Fibroblast of lung (primary cell): ENCODE measurements around the gene ZNF521. TPM values are rescaled to one million over a fixed set of nuclear protein-coding genes. Genes with fewer than 3 reads are reported as not detected.

Experiments used
- DNase-seq, 2 donors: peaks; one replicate each; pipeline versions ENCODE4 v3.0.0 to v3.0.0-alpha.2; 2010; ENCODE audit warnings: low read depth in 2 of 2
- H2AFZ ChIP-seq: 2 replicates; pipeline ENCODE4 v1.5.1; 2012; ENCODE audit warnings: low read length, control low read depth, inconsistent platforms
- H3K27ac ChIP-seq: 2 replicates; pipeline ENCODE4 v1.5.1; 2011; ENCODE audit warnings: low read length, control low read depth; ENCODE audit not compliant: insufficient read depth
- H3K27me3 ChIP-seq: 2 replicates; pipeline ENCODE4 v1.5.1; 2011; ENCODE audit warnings: mild to moderate bottlenecking, low read length; ENCODE audit not compliant: control insufficient read depth, insufficient read depth
- H3K36me3 ChIP-seq: 2 replicates; pipeline ENCODE4 v1.5.1; 2011; ENCODE audit warnings: low read length; ENCODE audit not compliant: control insufficient read depth, insufficient read depth
- H3K4me1 ChIP-seq: 2 replicates; pipeline ENCODE4 v1.5.1; 2011; ENCODE audit warnings: low read length; ENCODE audit not compliant: control insufficient read depth, insufficient read depth; ENCODE audit errors: extremely low read depth
- H3K4me2 ChIP-seq: 2 replicates; pipeline ENCODE4 v1.5.1; 2011; ENCODE audit warnings: low read length, control low read depth; ENCODE audit not compliant: insufficient read depth; ENCODE audit errors: extremely low read depth
- H3K4me3 ChIP-seq, 4 experiments: fragments of 200-600 bp in 1 of 4; sonication (generic) in 1 of 4; replicated peaks in 1 of 4; 2 replicates each; pipeline ENCODE4 v1.5.1; 2011 to 2016; ENCODE audit warnings: low read length in 4 of 4, low read depth in 3 of 4, mild to moderate bottlenecking in 3 of 4, control low read depth in 2 of 4, inconsistent platforms in 1 of 4, mixed read lengths in 1 of 4; ENCODE audit not compliant: insufficient read depth in 1 of 4; ENCODE audit errors: control extremely low read depth in 1 of 4
- H3K79me2 ChIP-seq: 2 replicates; pipeline ENCODE4 v1.5.1; 2012; ENCODE audit warnings: mild to moderate bottlenecking, low read length, inconsistent platforms; ENCODE audit not compliant: control insufficient read depth, insufficient read depth
- H3K9ac ChIP-seq: 2 replicates; pipeline ENCODE4 v1.5.1; 2011; ENCODE audit warnings: mild to moderate bottlenecking, low read length, control low read depth; ENCODE audit not compliant: insufficient read depth
- H3K9me3 ChIP-seq: 2 replicates; pipeline ENCODE4 v1.5.1; 2012; ENCODE audit warnings: low read depth, low read length; ENCODE audit not compliant: control insufficient read depth, insufficient read depth
- H4K20me1 ChIP-seq: 2 replicates; pipeline ENCODE4 v1.5.1; 2011; ENCODE audit warnings: low read length; ENCODE audit not compliant: control insufficient read depth, insufficient read depth; ENCODE audit errors: extremely low read depth
- EZH2 ChIP-seq: IDR thresholded peaks from 2 replicates; pipeline ENCODE4 v1.5.1; 2012; ENCODE audit warnings: low read length, control low read depth, mild to moderate bottlenecking; ENCODE audit errors: missing control alignments
- polyA plus RNA-seq, 2 donors: library from polyadenylated mRNA; depleted of rRNA in 1 of 2; stranded (reverse) in 1 of 2; unstranded in 1 of 2; fragments of >200 nt; gene quantifications; 2 replicates each; pipeline ENCODE4 v1.2.1, GENCODE V29; 2011 to 2012; ENCODE audit warnings: missing spikeins in 1 of 2
- total RNA-seq: library from RNA; depleted of rRNA; stranded (reverse); fragments of >200 nt; gene quantifications from 2 replicates; pipeline ENCODE4 v1.2.1, GENCODE V29; 2014
- TF ChIP-seq, protein P1 (sequence below), 2 donors: IDR thresholded peaks in 1 of 2; conservative IDR thresholded peaks in 1 of 2; 1 replicate in 1 of 2; 2 replicates in 1 of 2; pipeline ENCODE4 v1.5.1; 2011 to 2012; ENCODE audit warnings: low read length in 2 of 2, control low read depth in 1 of 2, inconsistent platforms in 1 of 2, low read depth in 1 of 2, mild to moderate bottlenecking in 1 of 2

Gene ZNF521
- total and polyA plus RNA-seq, 2 donors (not counting 1 experiment from before 2014, with no cell fraction given), result 25.2 to 43.6 TPM

- Histone ChIP-seq H3K27ac (peak overlapping the region; percentile 68), H3K9me3 (no peaks in the 10 kb centered on the region), H3K79me2 (no peaks in the 10 kb centered on the region), H3K4me2 (peak overlapping the region; percentile 66), H3K9ac (peak overlapping the region; percentile 22), H4K20me1 (no peaks in the 10 kb centered on the region), H3K4me1 (peaks cover 14% of the 10 kb centered on the region), H2AFZ (no peak overlapping the region), H3K4me3 (peak overlapping the region; percentile 11 to 42 (median 20)), H3K36me3 (no peaks in the 10 kb centered on the region), H3K27me3 (no peaks in the 10 kb centered on the region)
- TF ChIP-seq EZH2, result no peak
- TF ChIP-seq, protein P1, sequence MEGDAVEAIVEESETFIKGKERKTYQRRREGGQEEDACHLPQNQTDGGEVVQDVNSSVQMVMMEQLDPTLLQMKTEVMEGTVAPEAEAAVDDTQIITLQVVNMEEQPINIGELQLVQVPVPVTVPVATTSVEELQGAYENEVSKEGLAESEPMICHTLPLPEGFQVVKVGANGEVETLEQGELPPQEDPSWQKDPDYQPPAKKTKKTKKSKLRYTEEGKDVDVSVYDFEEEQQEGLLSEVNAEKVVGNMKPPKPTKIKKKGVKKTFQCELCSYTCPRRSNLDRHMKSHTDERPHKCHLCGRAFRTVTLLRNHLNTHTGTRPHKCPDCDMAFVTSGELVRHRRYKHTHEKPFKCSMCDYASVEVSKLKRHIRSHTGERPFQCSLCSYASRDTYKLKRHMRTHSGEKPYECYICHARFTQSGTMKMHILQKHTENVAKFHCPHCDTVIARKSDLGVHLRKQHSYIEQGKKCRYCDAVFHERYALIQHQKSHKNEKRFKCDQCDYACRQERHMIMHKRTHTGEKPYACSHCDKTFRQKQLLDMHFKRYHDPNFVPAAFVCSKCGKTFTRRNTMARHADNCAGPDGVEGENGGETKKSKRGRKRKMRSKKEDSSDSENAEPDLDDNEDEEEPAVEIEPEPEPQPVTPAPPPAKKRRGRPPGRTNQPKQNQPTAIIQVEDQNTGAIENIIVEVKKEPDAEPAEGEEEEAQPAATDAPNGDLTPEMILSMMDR (conservative IDR thresholded peaks at IDR 0.05 in 1 of 2, IDR thresholded peaks at IDR 0.05 in 1 of 2; ENCODE audit: low read depth in 1 of 2, low read length in 2 of 2), result no peak
- peak; percentile 48 to 62 for DNase-seq
Observed at GRCh38 chr18:25233528-25234321, 118.2 kb downstream of the ZNF521 start.

DNA sequence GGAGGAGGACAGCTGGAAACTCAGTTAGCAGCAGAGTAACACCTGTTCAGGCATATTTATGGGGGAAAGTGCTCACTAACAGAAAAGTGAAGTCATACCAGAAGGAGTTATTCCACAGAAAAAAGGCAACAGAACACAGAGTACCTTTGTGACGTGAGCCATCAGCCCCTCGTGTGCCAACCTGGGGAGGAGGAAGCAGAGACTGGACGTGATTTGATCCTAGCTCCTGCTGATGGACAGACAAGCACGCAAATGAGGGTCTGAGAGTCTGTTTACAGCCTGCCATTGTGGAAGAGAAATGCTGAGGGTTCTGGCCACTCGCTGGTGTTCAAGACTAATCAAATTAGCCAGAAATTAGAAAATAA lies 120.7 kb downstream of the ZNF521 start:
- Histone ChIP-seq H3K4me2 (peak overlapping the region; percentile 86), H3K9me3 (no peaks in the 10 kb centered on the region), H3K4me1 (peaks cover 14% of the 10 kb centered on the region), H3K4me3 (peak overlapping the region in 2 of 4 experiments; percentile 14 to 25), H3K27me3 (no peaks in the 10 kb centered on the region), H4K20me1 (no peaks in the 10 kb centered on the region), H3K9ac (peak overlapping the region; percentile 45), H2AFZ (peak overlapping the region; percentile 57), H3K27ac (peak overlapping the region; percentile 76), H3K79me2 (no peaks in the 10 kb centered on the region), H3K36me3 (peaks cover 8% of the 10 kb centered on the region)
- TF ChIP-seq, protein P1 (conservative IDR thresholded peaks at IDR 0.05 in 1 of 2, IDR thresholded peaks at IDR 0.05 in 1 of 2; ENCODE audit: low read depth in 1 of 2, low read length in 2 of 2), result no peak
- TF ChIP-seq EZH2, result no peak
- no peak for DNase-seq

DNA sequence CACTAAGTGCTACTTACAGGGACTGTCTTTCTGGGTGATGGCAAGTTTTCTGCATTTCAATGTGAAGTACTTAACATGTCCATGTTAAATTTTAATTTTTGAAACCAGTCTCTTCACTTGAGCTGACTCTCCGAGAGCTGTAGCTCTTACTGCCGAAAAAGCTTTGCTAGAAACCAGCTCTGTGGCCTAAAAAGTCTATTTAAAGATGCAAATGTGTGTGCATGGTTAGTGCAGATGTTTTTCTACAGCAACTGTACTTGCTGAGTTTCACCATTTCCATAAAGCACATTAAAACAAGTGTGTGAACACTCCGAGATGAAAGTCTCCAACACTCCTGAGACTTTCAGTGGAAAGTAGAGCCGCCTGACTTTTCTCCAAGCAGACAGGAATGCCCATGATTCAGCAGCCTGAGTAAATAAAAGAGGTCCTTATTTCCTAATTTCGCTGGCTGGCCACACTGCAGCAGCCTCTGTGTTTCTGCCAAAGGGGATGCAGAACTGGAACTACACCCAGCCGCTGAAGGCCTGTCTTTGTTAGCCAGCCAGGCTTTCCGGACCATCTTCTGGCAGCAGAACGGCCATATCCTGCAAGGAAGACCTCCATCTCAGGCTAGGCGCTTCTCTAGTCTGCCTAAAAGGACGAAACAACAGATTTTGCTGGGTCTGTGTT lies 121.2 kb downstream of the ZNF521 start:
- DNase-seq, result peak; percentile 90 to 95
- peak overlapping the region; percentile 86 for H3K4me2 ChIP-seq
- H4K20me1 ChIP-seq, result no peaks in the 10 kb centered on the region
- H3K27ac ChIP-seq, result peak overlapping the region; percentile 76
- H3K27me3 ChIP-seq, result no peaks in the 10 kb centered on the region
- TF ChIP-seq EZH2, result no peak
- TF ChIP-seq, protein P1 (conservative IDR thresholded peaks at IDR 0.05 in 1 of 2, IDR thresholded peaks at IDR 0.05 in 1 of 2; ENCODE audit: low read depth in 1 of 2, low read length in 2 of 2), result no peak
- no peaks in the 10 kb centered on the region for H3K9me3 ChIP-seq
- peak overlapping the region; percentile 45 for H3K9ac ChIP-seq
- H3K4me3 ChIP-seq, result peak overlapping the region; percentile 14 to 35 (median 23)
- H3K4me1 ChIP-seq, result peaks cover 14% of the 10 kb centered on the region
- no peaks in the 10 kb centered on the region for H3K79me2 ChIP-seq
- H3K36me3 ChIP-seq, result peaks cover 8% of the 10 kb centered on the region
- peak overlapping the region; percentile 57 for H2AFZ ChIP-seq
